Keratinocyte (primary cell): Measurements from ENCODE around the gene CLEC2D. TPM values are rescaled to one million over a fixed set of nuclear protein-coding genes. Genes with fewer than 3 reads are reported as not detected.
"Not testable (repeated sequence)": the region's sequence is repeated elsewhere in the genome, so short reads cannot be mapped to it uniquely, and the experiment has no call there.

Experiments
- DNase-seq: peaks from one replicate; pipeline ENCODE4 v3.0.0-alpha.2; 2011; ENCODE audit warnings: low read depth, missing footprints, low spot score
- FAIRE-seq: peaks from 2 replicates; lab custom pipeline; 2011; peaks lifted over from hg19 to GRCh38; lab: Jason Lieb, UNC
- H2AFZ ChIP-seq: 2 replicates; pipeline ENCODE4 v1.6.0; 2012; ENCODE audit warnings: low read length, control low read depth, inconsistent platforms; ENCODE audit not compliant: control insufficient read depth
- H3K27ac ChIP-seq: 2 replicates; pipeline ENCODE4 v1.5.1; 2011; ENCODE audit warnings: low read length; ENCODE audit not compliant: control insufficient read depth, insufficient read depth
- H3K27me3 ChIP-seq: 3 replicates; pipeline ENCODE4 v1.6.0; 2011; ENCODE audit warnings: low read length; ENCODE audit not compliant: control insufficient read depth, insufficient read depth; ENCODE audit errors: extremely low read depth
- H3K36me3 ChIP-seq, 2 experiments: 2 replicates in 1 of 2; 3 replicates in 1 of 2; pipeline ENCODE4 v1.5.1; 2011; ENCODE audit warnings: low read length in 2 of 2, mild to moderate bottlenecking in 1 of 2; ENCODE audit not compliant: control insufficient read depth in 2 of 2, insufficient read depth in 2 of 2; ENCODE audit errors: extremely low read depth in 1 of 2
- H3K4me1 ChIP-seq: 3 replicates; pipeline ENCODE4 v1.5.1; 2011; ENCODE audit warnings: low read length; ENCODE audit not compliant: control insufficient read depth, insufficient read depth; ENCODE audit errors: extremely low read depth
- H3K4me2 ChIP-seq: 3 replicates; pipeline ENCODE4 v1.6.0; 2011; ENCODE audit warnings: low read depth, low read length; ENCODE audit not compliant: control insufficient read depth, insufficient read depth; ENCODE audit errors: extremely low read depth
- H3K4me3 ChIP-seq, 3 experiments: fragments of 200-600 bp in 1 of 3; sonication (generic) in 1 of 3; 2 replicates in 2 of 3; 3 replicates in 1 of 3; pipeline ENCODE4 v1.5.1; 2011 to 2016; ENCODE audit warnings: low read length in 3 of 3, mild to moderate bottlenecking in 3 of 3, control low read depth in 2 of 3, inconsistent platforms in 1 of 3, low read depth in 1 of 3, mixed read lengths in 1 of 3, mixed run types in 1 of 3, moderate library complexity in 1 of 3; ENCODE audit not compliant: control insufficient read depth in 2 of 3, insufficient read depth in 2 of 3; ENCODE audit errors: extremely low read depth in 1 of 3
- H3K79me2 ChIP-seq: 2 replicates; pipeline ENCODE4 v1.6.0; 2012; ENCODE audit warnings: low read length; ENCODE audit not compliant: control insufficient read depth, insufficient read depth
- H3K9ac ChIP-seq: 3 replicates; pipeline ENCODE4 v1.6.0; 2011; ENCODE audit warnings: low read length; ENCODE audit not compliant: control insufficient read depth, insufficient read depth; ENCODE audit errors: extremely low read depth
- H3K9me1 ChIP-seq: 3 replicates; pipeline ENCODE4 v1.6.0; 2011; ENCODE audit warnings: low read length; ENCODE audit not compliant: control insufficient read depth, insufficient read depth; ENCODE audit errors: extremely low read depth
- H3K9me3 ChIP-seq: 2 replicates; pipeline ENCODE4 v1.5.1; 2012; ENCODE audit warnings: low read depth, low read length; ENCODE audit not compliant: control insufficient read depth
- H4K20me1 ChIP-seq: 3 replicates; pipeline ENCODE4 v1.6.0; 2011; ENCODE audit warnings: low read length; ENCODE audit not compliant: control insufficient read depth, insufficient read depth; ENCODE audit errors: extremely low read depth
- CTCF ChIP-seq, 3 experiments: IDR thresholded peaks in 1 of 3; conservative IDR thresholded peaks in 1 of 3; optimal IDR thresholded peaks in 1 of 3; 2 replicates in 2 of 3; 3 replicates in 1 of 3; pipeline versions ENCODE3 to v1.5.1; 2011; ENCODE audit warnings: low read length in 3 of 3, mild to moderate bottlenecking in 3 of 3, moderate library complexity in 2 of 3, control low read depth in 1 of 3, inconsistent platforms in 1 of 3; ENCODE audit not compliant: insufficient read depth in 2 of 3; ENCODE audit errors: extremely low read depth in 1 of 3
- EZH2 ChIP-seq: IDR thresholded peaks from one replicate; pipeline ENCODE4 v1.6.1; 2012; ENCODE audit warnings: inconsistent platforms, mild to moderate bottlenecking, low read length, moderate library complexity
- dilution Hi-C: fragments of 300-500 bp; cut with MboI; formaldehyde crosslinking; loops from one replicate; pipeline ENCODE4 v1.7.0; 2020; ENCODE audit warnings: low sequenced_read_pairs; ENCODE audit not compliant: extremely low pct_ligation_motif_present
- polyA plus RNA-seq, 5 experiments: library from polyadenylated mRNA; depleted of rRNA in 3 of 5; stranded (reverse) in 3 of 5; stranded (forward) in 1 of 5; unstranded in 1 of 5; fragments of >200 nt; gene quantifications; 1 replicate in 1 of 5; 2 replicates in 3 of 5; 3 replicates in 1 of 5; pipeline versions ENCODE4 v1.2.1 to v1.2.3, GENCODE V29; 2011 to 2012; ENCODE audit warnings: missing spikeins in 2 of 5, low read depth in 1 of 5, low replicate concordance in 1 of 5

The CLEC2D gene
- polyA plus RNA-seq, 1 donor (not counting 4 experiments of a cell fraction or from before 2014, with no cell fraction given): 2.3 TPM

- no peak overlapping the region for H3K27ac ChIP-seq
- H3K36me3 ChIP-seq: no peaks in the 10 kb centered on the region
- dilution Hi-C loops: no loop called here
- no peak overlapping the region for H3K4me3 ChIP-seq
- no peak overlapping the region for H2AFZ ChIP-seq
- no peaks in the 10 kb centered on the region for H4K20me1 ChIP-seq
- no peaks in the 10 kb centered on the region for H3K9me3 ChIP-seq
- H3K27me3 ChIP-seq: no peaks in the 10 kb centered on the region
- H3K79me2 ChIP-seq: no peaks in the 10 kb centered on the region
- no peaks in the 10 kb centered on the region for H3K4me1 ChIP-seq
- DNase-seq (no peak), FAIRE-seq (no peak)
- no peak overlapping the region for H3K4me2 ChIP-seq
- TF ChIP-seq EZH2 (no peak), CTCF (optimal IDR thresholded peaks at IDR 0.05 in 1 of 3, IDR thresholded peaks at IDR 0.05 in 1 of 3, conservative IDR thresholded peaks at IDR 0.05 in 1 of 3; ENCODE audit: extremely low read depth in 1 of 3, insufficient read depth in 2 of 3, low read length in 3 of 3) (no peak)
- no peak overlapping the region for H3K9ac ChIP-seq
- H3K9me1 ChIP-seq: no peaks in the 10 kb centered on the region
These were observed 67.6 kb downstream of the CLEC2D start for GRCh38 chr12:9736936-9737705.

- DNase-seq, H3K36me3 ChIP-seq, H3K27me3 ChIP-seq, FAIRE-seq, H3K27ac ChIP-seq, H4K20me1 ChIP-seq, H3K4me1 ChIP-seq, H3K9ac ChIP-seq, H3K4me3 ChIP-seq, H3K9me1 ChIP-seq, H3K79me2 ChIP-seq, dilution Hi-C loops, H3K4me2 ChIP-seq, H3K9me3 ChIP-seq, H2AFZ ChIP-seq: not testable (repeated sequence)
These were observed 69.4 kb downstream of the CLEC2D start for GRCh38 chr12:9738905-9739304.

- H3K27ac ChIP-seq, H3K4me2 ChIP-seq, H3K79me2 ChIP-seq, H3K27me3 ChIP-seq, H2AFZ ChIP-seq, H3K9ac ChIP-seq, H3K4me1 ChIP-seq, H3K9me1 ChIP-seq, H3K9me3 ChIP-seq, H3K36me3 ChIP-seq, dilution Hi-C loops, H4K20me1 ChIP-seq, FAIRE-seq, DNase-seq: not testable (repeated sequence)
- H3K4me3 ChIP-seq: peak overlapping the region in 1 of 3 experiments; percentile 10
These were observed 70.0 kb downstream of the CLEC2D start for GRCh38 chr12:9739404-9740105.
